ENCODE data around the gene CLEC2L. TPM values are rescaled to one million over a fixed set of nuclear protein-coding genes. Genes with fewer than 3 reads are reported as not detected.

CLEC2L gene
- polyA plus RNA-seq, 1 donor (not counting 4 experiments of a cell fraction or from before 2014, with no cell fraction given) = not detected

GRCh38 chr7:139570119-139570518 is 46.6 kb downstream of the CLEC2L start:
- Histone ChIP-seq H2AFZ (ENCODE audit: control insufficient read depth, low read length) (no peak overlapping the region), H3K27ac (ENCODE audit: control insufficient read depth, insufficient read depth, low read length) (no peak overlapping the region), H3K4me3 (ENCODE audit: control insufficient read depth in 2 of 3, extremely low read depth in 1 of 3, insufficient read depth in 2 of 3, low read depth in 1 of 3, low read length in 3 of 3) (no peak overlapping the region), H4K20me1 (ENCODE audit: control insufficient read depth, extremely low read depth, insufficient read depth, low read length) (no peaks in the 10 kb centered on the region), H3K4me1 (ENCODE audit: control insufficient read depth, extremely low read depth, insufficient read depth, low read length) (no peaks in the 10 kb centered on the region), H3K27me3 (ENCODE audit: control insufficient read depth, extremely low read depth, insufficient read depth, low read length) (no peaks in the 10 kb centered on the region), H3K36me3 (ENCODE audit: control insufficient read depth in 2 of 2, extremely low read depth in 1 of 2, insufficient read depth in 2 of 2, low read length in 2 of 2) (peaks cover 3 to 9% of the 10 kb centered on the region in 2 experiments), H3K4me2 (ENCODE audit: control insufficient read depth, extremely low read depth, insufficient read depth, low read depth, low read length) (no peak overlapping the region), H3K9me1 (ENCODE audit: control insufficient read depth, extremely low read depth, insufficient read depth, low read length) (no peaks in the 10 kb centered on the region), H3K79me2 (ENCODE audit: control insufficient read depth, insufficient read depth, low read length) (no peaks in the 10 kb centered on the region), H3K9ac (ENCODE audit: control insufficient read depth, extremely low read depth, insufficient read depth, low read length) (no peak overlapping the region), H3K9me3 (ENCODE audit: control insufficient read depth, low read depth, low read length) (no peaks in the 10 kb centered on the region)
- FAIRE-seq (no peak), DNase-seq (ENCODE audit: low read depth, low spot score) (no peak)
- TF ChIP-seq EZH2 (IDR thresholded peaks at IDR 0.05; ENCODE audit: low read length) = no peak
- TF ChIP-seq, protein P1, sequence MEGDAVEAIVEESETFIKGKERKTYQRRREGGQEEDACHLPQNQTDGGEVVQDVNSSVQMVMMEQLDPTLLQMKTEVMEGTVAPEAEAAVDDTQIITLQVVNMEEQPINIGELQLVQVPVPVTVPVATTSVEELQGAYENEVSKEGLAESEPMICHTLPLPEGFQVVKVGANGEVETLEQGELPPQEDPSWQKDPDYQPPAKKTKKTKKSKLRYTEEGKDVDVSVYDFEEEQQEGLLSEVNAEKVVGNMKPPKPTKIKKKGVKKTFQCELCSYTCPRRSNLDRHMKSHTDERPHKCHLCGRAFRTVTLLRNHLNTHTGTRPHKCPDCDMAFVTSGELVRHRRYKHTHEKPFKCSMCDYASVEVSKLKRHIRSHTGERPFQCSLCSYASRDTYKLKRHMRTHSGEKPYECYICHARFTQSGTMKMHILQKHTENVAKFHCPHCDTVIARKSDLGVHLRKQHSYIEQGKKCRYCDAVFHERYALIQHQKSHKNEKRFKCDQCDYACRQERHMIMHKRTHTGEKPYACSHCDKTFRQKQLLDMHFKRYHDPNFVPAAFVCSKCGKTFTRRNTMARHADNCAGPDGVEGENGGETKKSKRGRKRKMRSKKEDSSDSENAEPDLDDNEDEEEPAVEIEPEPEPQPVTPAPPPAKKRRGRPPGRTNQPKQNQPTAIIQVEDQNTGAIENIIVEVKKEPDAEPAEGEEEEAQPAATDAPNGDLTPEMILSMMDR (optimal IDR thresholded peaks at IDR 0.05 in 1 of 3, IDR thresholded peaks at IDR 0.05 in 1 of 3, conservative IDR thresholded peaks at IDR 0.05 in 1 of 3; ENCODE audit: extremely low read depth in 1 of 3, insufficient read depth in 2 of 3, low read length in 3 of 3) = no peak
- dilution Hi-C loops (cut with MboI; ENCODE audit: extremely low pct_ligation_motif_present, low sequenced_read_pairs) = no loop called here

DNA sequence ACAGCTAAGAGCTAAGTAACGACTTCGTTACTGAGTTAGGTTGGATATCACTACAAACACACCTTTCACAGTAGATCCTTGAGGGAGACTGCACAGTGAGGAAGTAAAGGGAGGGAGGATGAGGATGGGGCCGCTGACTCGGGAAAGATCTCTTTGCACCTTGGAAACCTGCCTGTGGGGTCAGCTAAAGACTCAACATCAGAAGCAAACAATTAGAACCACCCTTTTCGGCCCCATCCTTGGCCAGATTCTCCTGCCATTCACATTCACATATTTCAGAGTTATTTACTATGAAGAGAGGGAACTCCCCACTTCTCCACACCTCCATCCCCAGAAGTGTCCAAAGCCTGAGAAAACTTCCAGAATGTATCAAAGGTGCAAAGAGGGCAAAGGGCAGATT is 47.1 kb downstream of the CLEC2L start:
- Histone ChIP-seq H3K4me1 (ENCODE audit: control insufficient read depth, extremely low read depth, insufficient read depth, low read length) (no peaks in the 10 kb centered on the region), H4K20me1 (ENCODE audit: control insufficient read depth, extremely low read depth, insufficient read depth, low read length) (no peaks in the 10 kb centered on the region), H3K4me2 (ENCODE audit: control insufficient read depth, extremely low read depth, insufficient read depth, low read depth, low read length) (no peak overlapping the region), H3K27ac (ENCODE audit: control insufficient read depth, insufficient read depth, low read length) (no peak overlapping the region), H3K36me3 (ENCODE audit: control insufficient read depth in 2 of 2, extremely low read depth in 1 of 2, insufficient read depth in 2 of 2, low read length in 2 of 2) (peaks cover 8 to 9% of the 10 kb centered on the region in 2 experiments), H3K27me3 (ENCODE audit: control insufficient read depth, extremely low read depth, insufficient read depth, low read length) (no peaks in the 10 kb centered on the region), H2AFZ (ENCODE audit: control insufficient read depth, low read length) (no peak overlapping the region), H3K9ac (ENCODE audit: control insufficient read depth, extremely low read depth, insufficient read depth, low read length) (no peak overlapping the region), H3K79me2 (ENCODE audit: control insufficient read depth, insufficient read depth, low read length) (no peaks in the 10 kb centered on the region), H3K9me3 (ENCODE audit: control insufficient read depth, low read depth, low read length) (no peaks in the 10 kb centered on the region), H3K4me3 (ENCODE audit: control insufficient read depth in 2 of 3, extremely low read depth in 1 of 3, insufficient read depth in 2 of 3, low read depth in 1 of 3, low read length in 3 of 3) (no peak overlapping the region), H3K9me1 (ENCODE audit: control insufficient read depth, extremely low read depth, insufficient read depth, low read length) (no peaks in the 10 kb centered on the region)
- FAIRE-seq (no peak), DNase-seq (ENCODE audit: low read depth, low spot score) (no peak)
- no peak for TF ChIP-seq EZH2 (IDR thresholded peaks at IDR 0.05; ENCODE audit: low read length)
- TF ChIP-seq, protein P1 (optimal IDR thresholded peaks at IDR 0.05 in 1 of 3, IDR thresholded peaks at IDR 0.05 in 1 of 3, conservative IDR thresholded peaks at IDR 0.05 in 1 of 3; ENCODE audit: extremely low read depth in 1 of 3, insufficient read depth in 2 of 3, low read length in 3 of 3) = no peak
- dilution Hi-C loops (cut with MboI; ENCODE audit: extremely low pct_ligation_motif_present, low sequenced_read_pairs) = no loop called here

All from keratinocyte (primary cell).